Uterus (tissue), 4 donors: Measurements from ENCODE around the gene COL27A1. TPM values are rescaled to one million over a fixed set of nuclear protein-coding genes. Genes with fewer than 3 reads are reported as not detected.
"Not testable (repeated sequence)": the region's sequence is repeated elsewhere in the genome, so short reads cannot be mapped to it uniquely, and the experiment has no call there.

Experiments
- DNase-seq, 2 donors: peaks; one replicate each; pipeline ENCODE4 v3.0.0-alpha.2; 2019 to 2020
- H3K27ac ChIP-seq, 2 donors: fragments of 200-600 bp; sonication (generic); 1 replicate in 1 of 2; 2 replicates in 1 of 2; pipeline ENCODE4 v1.5.1; 2016 to 2018
- H3K27me3 ChIP-seq, 2 donors: fragments of 200-600 bp; sonication (generic); one replicate each; pipeline ENCODE4 v1.5.1; 2018 to 2019; ENCODE audit warnings: control low read depth in 1 of 2
- H3K36me3 ChIP-seq, 2 donors: fragments of 200-600 bp; sonication (generic); one replicate each; pipeline ENCODE4 v1.5.1; 2019; ENCODE audit warnings: control low read depth in 1 of 2
- H3K4me1 ChIP-seq, 2 donors: fragments of 200-600 bp; sonication (generic); one replicate each; pipeline ENCODE4 v1.5.1; 2018 to 2019; ENCODE audit warnings: control low read depth in 1 of 2
- H3K4me3 ChIP-seq, 2 donors: fragments of 200-600 bp; sonication (generic); 1 replicate in 1 of 2; 2 replicates in 1 of 2; pipeline ENCODE4 v1.5.1; 2018 to 2019; ENCODE audit warnings: mild to moderate bottlenecking in 1 of 2
- H3K9me3 ChIP-seq, 2 donors: fragments of 200-600 bp; sonication (generic); one replicate each; pipeline ENCODE4 v1.5.1; 2019; ENCODE audit warnings: control low read depth in 1 of 2
- CTCF ChIP-seq, 4 experiments: fragments of 200-600 bp in 2 of 4; fragments of 450-650 bp in 2 of 4; sonication (generic) in 2 of 4; IDR thresholded peaks; one replicate each; pipeline ENCODE4 v1.5.1; 2016 to 2019; ENCODE audit warnings: antibody characterized with exemption in 4 of 4, mild to moderate bottlenecking in 2 of 4, moderate library complexity in 1 of 4
- POLR2A ChIP-seq, 2 donors: fragments of 450-650 bp; IDR thresholded peaks; one replicate each; pipeline ENCODE4 v1.6.1; 2016; ENCODE audit warnings: antibody characterized with exemption in 2 of 2, mild to moderate bottlenecking in 1 of 2, moderate library complexity in 1 of 2
- intact Hi-C: fragments of 100-400 bp; cut with DNase I; formaldehyde crosslinking; loops from one replicate; pipeline ENCODE4 v1.15.1; 2023; ENCODE audit warnings: low total_unique reads
- total RNA-seq, 4 donors: library from RNA; depleted of rRNA in 3 of 4; stranded (reverse); fragments of >200 nt in 3 of 4; gene quantifications; one replicate each; pipeline versions ENCODE4 v1.1.0 to v1.2.4, GENCODE V29; 2014 to 2023
- donor health status: DM: yes; HTN: yes; CAD: no.

Gene COL27A1
- total RNA-seq, 4 donors from 2014 or later = 7.9 to 52.9 (median 43.3) TPM

GRCh38 chr9:114317665-114318357 is 162.5 kb downstream of the COL27A1 start:
- peak; percentile 1 to 3 for DNase-seq
- Histone ChIP-seq H3K27ac (no peak overlapping the region), H3K36me3 (no peaks in the 10 kb centered on the region), H3K4me3 (no peak overlapping the region), H3K9me3 (no peaks in the 10 kb centered on the region), H3K27me3 (no peaks in the 10 kb centered on the region), H3K4me1 (no peaks in the 10 kb centered on the region)
- intact Hi-C loops = no loop called here
- TF ChIP-seq POLR2A (IDR thresholded peaks at IDR 0.05) (no peak), CTCF (IDR thresholded peaks at IDR 0.05) (no peak)

GRCh38 chr9:114318416-114318815 is 163.1 kb downstream of the COL27A1 start:
- TF ChIP-seq POLR2A (IDR thresholded peaks at IDR 0.05) = no peak
- no peak for TF ChIP-seq CTCF (IDR thresholded peaks at IDR 0.05)
- intact Hi-C loops = no loop called here
- H3K36me3 ChIP-seq = no peaks in the 10 kb centered on the region
- no peak overlapping the region for H3K4me3 ChIP-seq
- no peak overlapping the region for H3K27ac ChIP-seq
- H3K27me3 ChIP-seq = no peaks in the 10 kb centered on the region
- no peaks in the 10 kb centered on the region for H3K9me3 ChIP-seq
- peak in 1 of 2 donors; percentile 3 for DNase-seq
- H3K4me1 ChIP-seq = no peaks in the 10 kb centered on the region

- no peaks in the 10 kb centered on the region for H3K4me1 ChIP-seq
- H3K27ac ChIP-seq = no peak overlapping the region
- no peaks in the 10 kb centered on the region for H3K27me3 ChIP-seq
- no peaks in the 10 kb centered on the region for H3K9me3 ChIP-seq
- no peaks in the 10 kb centered on the region for H3K36me3 ChIP-seq
- intact Hi-C loops = no loop called here
- TF ChIP-seq CTCF (IDR thresholded peaks at IDR 0.05) = no peak
- no peak for TF ChIP-seq POLR2A (IDR thresholded peaks at IDR 0.05)
- peak in 1 of 2 donors; percentile 8 for DNase-seq
- H3K4me3 ChIP-seq = no peak overlapping the region
Measured at GRCh38 chr9:114319147-114319546, 163.8 kb downstream of the COL27A1 start.

GRCh38 chr9:114320710-114321109 is 165.4 kb downstream of the COL27A1 start:
- intact Hi-C loops, H3K4me1 ChIP-seq, H3K27me3 ChIP-seq, H3K27ac ChIP-seq, H3K4me3 ChIP-seq, H3K9me3 ChIP-seq, H3K36me3 ChIP-seq: not testable (repeated sequence)
- peak; percentile 1 to 4 for DNase-seq

- no peak for DNase-seq
Measured at GRCh38 chr9:114321759-114322158, 166.4 kb downstream of the COL27A1 start.

DNA sequence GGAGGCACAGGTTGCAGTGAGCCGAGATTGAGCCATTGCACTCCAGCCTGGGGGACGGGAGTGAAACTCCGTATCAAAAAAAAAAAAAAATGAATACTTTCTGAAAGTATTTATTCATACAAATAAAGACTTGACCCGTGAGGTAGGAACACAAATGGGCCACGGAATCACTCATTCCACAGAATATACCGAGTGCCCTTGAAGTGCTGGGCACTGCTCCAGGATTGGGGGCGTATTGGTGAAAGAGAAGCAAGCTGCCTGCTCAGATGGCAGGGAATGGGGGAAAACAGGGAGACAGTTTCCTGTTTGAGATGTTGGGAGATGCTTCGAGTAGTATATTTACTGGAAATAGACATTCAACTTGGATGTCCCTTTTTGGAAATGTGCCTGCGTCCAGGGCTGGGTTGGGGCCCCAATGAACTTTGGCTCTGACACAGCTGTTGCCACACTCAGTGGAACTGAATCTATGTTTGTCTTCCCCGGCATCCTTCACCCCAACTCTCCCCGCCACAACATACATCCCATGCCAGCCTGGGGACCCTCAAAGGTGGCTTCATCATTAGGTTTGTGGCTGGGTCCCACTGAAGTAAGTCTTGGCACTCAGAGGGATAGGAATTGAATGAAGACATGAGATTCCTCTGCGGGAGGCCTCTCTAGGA is 167.0 kb downstream of the COL27A1 start:
- intact Hi-C loops, H3K27me3 ChIP-seq, H3K4me1 ChIP-seq, H3K36me3 ChIP-seq, DNase-seq, H3K27ac ChIP-seq, H3K4me3 ChIP-seq, H3K9me3 ChIP-seq: not testable (repeated sequence)

More at GRCh38 chr9:114321759-114322158, 166.4 kb downstream of the COL27A1 start:
- TF ChIP-seq POLR2A (IDR thresholded peaks at IDR 0.05) (no peak), CTCF (IDR thresholded peaks at IDR 0.05) (no peak)
- Histone ChIP-seq H3K4me3 (no peak overlapping the region), H3K27me3 (no peaks in the 10 kb centered on the region), H3K9me3 (no peaks in the 10 kb centered on the region), H3K4me1 (no peaks in the 10 kb centered on the region), H3K27ac (no peak overlapping the region), H3K36me3 (no peaks in the 10 kb centered on the region)
- intact Hi-C loops = no loop called here

- H3K27me3 ChIP-seq, H3K4me1 ChIP-seq, H3K36me3 ChIP-seq, H3K9me3 ChIP-seq, intact Hi-C loops, DNase-seq, H3K27ac ChIP-seq, H3K4me3 ChIP-seq: not testable (repeated sequence)
Measured at GRCh38 chr9:114322831-114323531, 167.6 kb downstream of the COL27A1 start, which contains the start of gene ORM1. Gene ORM1 (plus strand): TSS chr9:114323098. CDS start chr9:114323134, 36 bp downstream.

GRCh38 chr9:114323849-114324248 is 168.5 kb downstream of the COL27A1 start:
- H3K4me1 ChIP-seq, H3K4me3 ChIP-seq, intact Hi-C loops: not testable (repeated sequence)

More at GRCh38 chr9:114323849-114324248, 168.5 kb downstream of the COL27A1 start:
- H3K27ac ChIP-seq, H3K27me3 ChIP-seq, DNase-seq, H3K36me3 ChIP-seq, H3K9me3 ChIP-seq: not testable (repeated sequence)
